Pancreas (tissue), 10 donors: ENCODE measurements around the gene ITPRID1. TPM values are rescaled to one million over a fixed set of nuclear protein-coding genes. Genes with fewer than 3 reads are reported as not detected.

Source experiments
- ATAC-seq, 4 donors: fragments of 200-7000 bp; cut with Tn5 transposase; one replicate each; pipeline versions ENCODE4 v1.8.0 to v1.9.1; 2020; ENCODE audit warnings: mild to moderate bottlenecking in 4 of 4, moderate library complexity in 4 of 4
- DNase-seq, 6 donors: peaks; one replicate each; pipeline ENCODE4 v3.0.0-alpha.2; 2020
- FAIRE-seq: peaks from 2 replicates; lab custom pipeline; 2012; peaks lifted over from hg19 to GRCh38; lab: Jason Lieb, UNC
- H3K27ac ChIP-seq, 4 donors: fragments of 200-600 bp; sonication (generic); 1 replicate in 3 of 4; 2 replicates in 1 of 4; pipeline versions ENCODE4 v1.5.0 to v1.8.0; 2020
- H3K27me3 ChIP-seq, 4 donors: fragments of 200-600 bp; one replicate each; pipeline ENCODE4 v1.8.0; 2021
- H3K36me3 ChIP-seq, 3 donors: fragments of 200-600 bp; sonication (generic) in 1 of 3; one replicate each; pipeline versions ENCODE4 v1.5.0 to v1.8.0; 2020 to 2021
- H3K4me1 ChIP-seq, 3 donors: fragments of 200-600 bp; one replicate each; pipeline ENCODE4 v1.8.0; 2021
- H3K4me3 ChIP-seq, 4 donors: fragments of 200-600 bp; sonication (generic) in 2 of 4; one replicate each; pipeline versions ENCODE4 v1.5.0 to v1.8.0; 2020 to 2021
- H3K9me3 ChIP-seq, 4 donors: fragments of 200-600 bp; one replicate each; pipeline ENCODE4 v1.8.0; 2021
- WGBS, 2 donors: extraction: QIAGEN DNeasy Blood & Tissue Kit; methylation state at CpG; one replicate each; pipeline ENCODE4 v1.1.7; 2013; 5-methylcytosine and 5-hydroxymethylcytosine counted together
- intact Hi-C, 3 donors: fragments of 100-400 bp; cut with DNase I; formaldehyde crosslinking; loops; one replicate each; pipeline versions ENCODE4 v1.11.1 to v1.14.2; 2022
- polyA plus RNA-seq, 2 donors: library from polyadenylated mRNA; stranded (reverse); fragments of 200-250 nt; gene quantifications; one replicate each; pipeline ENCODE4 v1.2.3, GENCODE V29; 2013
- total RNA-seq, 6 donors: library from RNA; stranded (reverse); fragmentation: NEBNext Ultra II Directional in 4 of 6; extraction: Animal tissue kit (Norgen Biotek cat#: 25700) in 4 of 6; gene quantifications; one replicate each; pipeline versions ENCODE4 v1.2.1 to v1.2.4, GENCODE V29; 2021 to 2023
- TF ChIP-seq, protein P1 (sequence below), 4 donors: fragments of 200-600 bp; sonication (generic) in 3 of 4; IDR thresholded peaks; one replicate each; pipeline versions ENCODE4 v1.5.0 to v1.8.0; 2021; ENCODE audit warnings: antibody characterized with exemption in 4 of 4
- donor health status: healthy with polysubstance abuse.
- donor health status: DM: no; HTN: no; CAD: no; lungs with moderate emphysema.
- donor health status: DM: no; HTN: no; CAD: no.
- donor health status: control.
- donor health status: control.
- donor health status: Bipolar disorder and iron deficiency.
- donor health status: DM: yes; HTN: yes; CAD: no.
- donor health status: DM: no; HTN: no; CAD: no.
- donor health status: DM: no; HTN: no; CAD: no.
- donor health status: DM: yes; HTN: yes; CAD: no.

The ITPRID1 gene
- total and polyA plus RNA-seq, 8 donors: 0.02 to 0.72 (median 0.07) TPM; not detected in 2

DNA sequence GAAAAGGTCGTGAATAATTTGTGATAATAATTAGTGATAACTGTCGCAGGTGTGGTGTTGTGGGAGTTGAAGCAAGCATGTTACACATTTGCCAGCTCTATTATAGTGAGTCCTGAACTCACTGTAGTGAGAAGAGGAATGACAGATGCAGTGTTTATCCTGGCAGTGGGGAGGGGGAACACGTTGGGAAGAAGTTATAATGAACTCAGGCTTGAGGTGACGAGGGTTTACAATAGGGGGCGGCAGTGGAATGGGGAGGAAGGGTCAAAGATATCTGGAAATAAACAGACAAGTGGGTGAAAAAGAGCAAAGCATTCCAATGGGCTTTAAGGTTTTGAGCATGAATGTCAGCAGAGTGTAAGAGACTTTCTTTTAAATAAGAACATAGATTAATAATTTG is 49.6 kb downstream of the ITPRID1 start:
- 15 to 26% methylated on average over 5 of the region's 5 CpGs for WGBS, 2 donors
- H3K9me3 ChIP-seq: no peaks in the 10 kb centered on the region
- DNase-seq (no peak), FAIRE-seq (no peak), ATAC-seq (no peak)
- TF ChIP-seq, protein P1, sequence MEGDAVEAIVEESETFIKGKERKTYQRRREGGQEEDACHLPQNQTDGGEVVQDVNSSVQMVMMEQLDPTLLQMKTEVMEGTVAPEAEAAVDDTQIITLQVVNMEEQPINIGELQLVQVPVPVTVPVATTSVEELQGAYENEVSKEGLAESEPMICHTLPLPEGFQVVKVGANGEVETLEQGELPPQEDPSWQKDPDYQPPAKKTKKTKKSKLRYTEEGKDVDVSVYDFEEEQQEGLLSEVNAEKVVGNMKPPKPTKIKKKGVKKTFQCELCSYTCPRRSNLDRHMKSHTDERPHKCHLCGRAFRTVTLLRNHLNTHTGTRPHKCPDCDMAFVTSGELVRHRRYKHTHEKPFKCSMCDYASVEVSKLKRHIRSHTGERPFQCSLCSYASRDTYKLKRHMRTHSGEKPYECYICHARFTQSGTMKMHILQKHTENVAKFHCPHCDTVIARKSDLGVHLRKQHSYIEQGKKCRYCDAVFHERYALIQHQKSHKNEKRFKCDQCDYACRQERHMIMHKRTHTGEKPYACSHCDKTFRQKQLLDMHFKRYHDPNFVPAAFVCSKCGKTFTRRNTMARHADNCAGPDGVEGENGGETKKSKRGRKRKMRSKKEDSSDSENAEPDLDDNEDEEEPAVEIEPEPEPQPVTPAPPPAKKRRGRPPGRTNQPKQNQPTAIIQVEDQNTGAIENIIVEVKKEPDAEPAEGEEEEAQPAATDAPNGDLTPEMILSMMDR (IDR thresholded peaks at IDR 0.05): no peak
- H3K27ac ChIP-seq: no peak overlapping the region
- no peaks in the 10 kb centered on the region for H3K36me3 ChIP-seq
- no peaks in the 10 kb centered on the region for H3K4me1 ChIP-seq
- no peak overlapping the region for H3K4me3 ChIP-seq
- intact Hi-C loops: no loop called here
- H3K27me3 ChIP-seq: no peaks in the 10 kb centered on the region

DNA sequence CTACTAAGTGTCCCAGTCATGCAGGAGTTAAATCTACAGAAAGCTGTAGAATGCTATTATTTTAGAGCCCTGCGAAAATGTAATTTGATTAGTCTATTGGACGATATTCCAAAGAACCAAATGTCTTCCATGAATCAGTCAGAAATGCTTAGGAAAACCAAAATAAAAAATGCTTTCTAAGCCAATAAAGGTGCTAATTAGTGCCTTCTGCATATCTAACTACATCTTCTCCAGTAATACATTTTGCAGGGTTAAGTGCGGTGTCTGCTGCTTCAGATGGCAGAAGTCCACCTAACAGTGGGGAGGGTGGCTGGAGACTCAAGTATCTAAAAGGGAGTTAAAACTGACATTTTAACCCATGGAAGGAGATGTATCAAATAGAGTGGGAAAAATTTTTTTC is 50.1 kb downstream of the ITPRID1 start:
- intact Hi-C loops: no loop called here
- no peaks in the 10 kb centered on the region for H3K9me3 ChIP-seq
- H3K4me1 ChIP-seq: no peaks in the 10 kb centered on the region
- H3K4me3 ChIP-seq: no peak overlapping the region
- TF ChIP-seq, protein P1 (IDR thresholded peaks at IDR 0.05): no peak
- FAIRE-seq (no peak), DNase-seq (no peak), ATAC-seq (no peak)
- 67 to 70% methylated on average over 3 of the region's 3 CpGs for WGBS, 2 donors
- H3K36me3 ChIP-seq: no peaks in the 10 kb centered on the region
- no peak overlapping the region for H3K27ac ChIP-seq
- no peaks in the 10 kb centered on the region for H3K27me3 ChIP-seq

DNA sequence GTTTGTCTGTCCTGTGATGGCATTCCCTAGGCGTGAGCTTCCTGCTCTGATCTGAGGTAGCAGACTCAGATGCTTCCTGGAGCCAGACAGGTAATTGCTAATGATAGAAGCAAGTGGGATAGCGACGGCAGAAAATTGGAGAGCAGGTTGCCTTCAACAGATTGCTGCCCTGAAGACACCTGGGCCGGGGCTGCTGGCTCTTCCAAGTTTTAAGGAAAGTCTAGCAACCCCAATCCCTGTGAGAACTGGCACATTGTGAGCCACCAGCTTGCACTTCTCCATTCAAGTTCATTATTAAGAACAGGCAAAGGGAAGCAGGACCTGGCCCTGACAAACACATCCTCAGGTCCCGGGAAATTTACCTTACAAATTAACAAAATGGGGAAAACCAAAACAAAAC is 50.8 kb downstream of the ITPRID1 start:
- Histone ChIP-seq H3K36me3 (no peaks in the 10 kb centered on the region), H3K4me1 (no peaks in the 10 kb centered on the region), H3K9me3 (no peaks in the 10 kb centered on the region), H3K27me3 (no peaks in the 10 kb centered on the region), H3K27ac (no peak overlapping the region), H3K4me3 (no peak overlapping the region)
- WGBS, 2 donors: 69% methylated on average over 5 of the region's 5 CpGs
- FAIRE-seq (no peak), ATAC-seq (no peak), DNase-seq (no peak)
- intact Hi-C loops: no loop called here
- TF ChIP-seq, protein P1 (IDR thresholded peaks at IDR 0.05): no peak

DNA sequence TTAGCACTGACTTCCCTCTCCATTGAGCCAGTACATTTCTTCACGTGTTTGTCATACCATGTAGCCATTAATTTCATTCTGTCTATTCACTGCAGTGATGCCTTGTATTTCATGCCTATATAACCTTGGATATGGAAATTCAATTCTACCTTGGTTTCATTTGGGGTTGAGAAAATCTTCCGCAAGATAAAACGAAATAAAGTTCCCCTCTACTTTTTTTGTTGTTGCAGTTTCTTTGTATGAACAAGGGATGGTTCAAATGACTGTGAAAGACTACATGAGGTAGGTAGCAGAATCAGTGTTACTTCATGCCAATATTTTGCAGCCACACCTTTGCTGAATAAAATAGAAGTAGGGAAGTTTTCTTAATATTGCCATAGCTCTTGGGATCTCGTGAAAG is 55.6 kb downstream of the ITPRID1 start:
- no peaks in the 10 kb centered on the region for H3K36me3 ChIP-seq
- ATAC-seq: no peak
- FAIRE-seq: no peak
- no peaks in the 10 kb centered on the region for H3K9me3 ChIP-seq
- DNase-seq: no peak
- H3K4me1 ChIP-seq: no peaks in the 10 kb centered on the region
- H3K27me3 ChIP-seq: no peaks in the 10 kb centered on the region
- TF ChIP-seq, protein P1 (IDR thresholded peaks at IDR 0.05): no peak
- WGBS, 2 donors: 64 to 73% methylated on average over 4 of the region's 4 CpGs
- H3K27ac ChIP-seq: no peak overlapping the region
- no peak overlapping the region for H3K4me3 ChIP-seq
- intact Hi-C loops: no loop called here

DNA sequence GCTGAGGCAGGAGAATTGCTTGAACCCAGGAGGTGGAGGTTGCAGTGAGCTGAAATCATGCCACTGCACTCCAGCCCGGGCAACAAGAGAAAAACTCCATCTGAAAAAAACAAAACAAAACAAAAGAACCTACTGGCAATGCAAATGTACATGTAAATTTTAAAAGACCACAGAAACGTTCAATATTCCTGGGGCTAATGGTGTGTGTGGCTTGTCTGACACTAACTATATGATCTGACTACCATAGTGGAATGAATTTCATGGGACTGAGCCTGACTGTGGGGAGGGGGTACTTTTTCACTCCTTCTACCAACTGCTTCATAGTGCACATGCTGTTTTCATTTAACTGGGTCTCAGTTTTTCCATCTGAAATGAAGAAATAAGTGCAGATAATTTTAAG is 69.6 kb downstream of the ITPRID1 start:
- Histone ChIP-seq H3K27ac (no peak overlapping the region), H3K4me1 (no peaks in the 10 kb centered on the region), H3K9me3 (no peaks in the 10 kb centered on the region), H3K36me3 (no peaks in the 10 kb centered on the region), H3K4me3 (no peak overlapping the region), H3K27me3 (no peaks in the 10 kb centered on the region)
- intact Hi-C loops: no loop called here
- ATAC-seq: no peak
- TF ChIP-seq, protein P1 (IDR thresholded peaks at IDR 0.05): no peak
- no peak for DNase-seq
- 56 to 58% methylated on average over 2 of the region's 2 CpGs for WGBS, 2 donors
- no peak for FAIRE-seq
